Measurements from ENCODE around the gene EARS2.
"Not testable (repeated sequence)": the region's sequence is repeated elsewhere in the genome, so short reads cannot be mapped to it uniquely, and the experiment has no call there.

EARS2 gene

DNA sequence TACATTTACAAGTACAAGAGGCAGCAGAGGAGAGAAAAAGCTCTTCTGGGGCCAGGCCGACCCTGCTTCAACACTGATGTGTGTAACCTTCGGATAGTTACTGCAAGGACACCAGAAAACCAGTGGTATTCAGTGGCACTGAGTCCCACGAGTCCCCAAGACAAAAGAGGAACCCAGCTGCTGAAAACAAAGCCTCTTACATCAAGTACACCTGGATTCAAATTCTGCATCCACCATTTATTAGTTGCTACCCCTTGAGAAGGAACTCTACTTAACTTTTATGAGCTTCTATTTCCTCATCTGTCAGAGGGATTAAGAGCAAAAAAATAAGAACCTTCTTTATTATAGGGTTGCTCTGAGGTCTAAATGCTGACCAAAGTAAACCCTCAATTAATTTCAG lies 2.6 kb downstream of the EARS2 start:
- TF ChIP-seq, protein P1, sequence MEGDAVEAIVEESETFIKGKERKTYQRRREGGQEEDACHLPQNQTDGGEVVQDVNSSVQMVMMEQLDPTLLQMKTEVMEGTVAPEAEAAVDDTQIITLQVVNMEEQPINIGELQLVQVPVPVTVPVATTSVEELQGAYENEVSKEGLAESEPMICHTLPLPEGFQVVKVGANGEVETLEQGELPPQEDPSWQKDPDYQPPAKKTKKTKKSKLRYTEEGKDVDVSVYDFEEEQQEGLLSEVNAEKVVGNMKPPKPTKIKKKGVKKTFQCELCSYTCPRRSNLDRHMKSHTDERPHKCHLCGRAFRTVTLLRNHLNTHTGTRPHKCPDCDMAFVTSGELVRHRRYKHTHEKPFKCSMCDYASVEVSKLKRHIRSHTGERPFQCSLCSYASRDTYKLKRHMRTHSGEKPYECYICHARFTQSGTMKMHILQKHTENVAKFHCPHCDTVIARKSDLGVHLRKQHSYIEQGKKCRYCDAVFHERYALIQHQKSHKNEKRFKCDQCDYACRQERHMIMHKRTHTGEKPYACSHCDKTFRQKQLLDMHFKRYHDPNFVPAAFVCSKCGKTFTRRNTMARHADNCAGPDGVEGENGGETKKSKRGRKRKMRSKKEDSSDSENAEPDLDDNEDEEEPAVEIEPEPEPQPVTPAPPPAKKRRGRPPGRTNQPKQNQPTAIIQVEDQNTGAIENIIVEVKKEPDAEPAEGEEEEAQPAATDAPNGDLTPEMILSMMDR (IDR thresholded peaks at IDR 0.05; ENCODE audit: low read depth, low read length, missing control alignments) = no peak
- no peak overlapping the region for H3K4me3 ChIP-seq (ENCODE audit: low read depth, low read length)
- no peak for DNase-seq (ENCODE audit: low read depth)

GRCh38 chr16:23552161-23552560 lies 5.0 kb downstream of the EARS2 start:
- TF ChIP-seq, protein P1 (IDR thresholded peaks at IDR 0.05; ENCODE audit: low read depth, low read length, missing control alignments) = no peak
- H3K4me3 ChIP-seq (ENCODE audit: low read depth, low read length) = no peak overlapping the region
- DNase-seq (ENCODE audit: low read depth) = no peak

DNA sequence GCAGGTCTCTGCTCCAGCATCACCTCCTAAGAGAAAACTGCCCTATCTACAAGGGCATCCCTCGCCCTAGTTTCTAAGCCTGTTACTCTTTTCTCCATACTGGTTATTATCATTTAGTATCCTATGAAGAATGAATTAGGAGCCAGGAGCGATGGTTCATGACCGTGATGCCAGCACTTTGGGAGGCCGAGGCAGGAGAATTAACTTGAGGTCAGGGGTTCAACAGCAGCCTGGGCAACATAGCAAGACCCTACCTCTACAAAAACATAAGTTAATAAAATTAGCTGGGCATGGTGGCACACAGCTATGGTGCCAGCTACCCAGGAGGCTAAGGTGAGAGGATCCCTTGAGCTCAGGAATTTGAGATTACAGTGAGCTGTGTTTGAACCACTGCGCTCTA lies 7.2 kb downstream of the EARS2 start:
- no peak for DNase-seq (ENCODE audit: low read depth)
- TF ChIP-seq, protein P1 (IDR thresholded peaks at IDR 0.05; ENCODE audit: low read depth, low read length, missing control alignments) = no peak
- H3K4me3 ChIP-seq (ENCODE audit: low read depth, low read length) = no peak overlapping the region

DNA sequence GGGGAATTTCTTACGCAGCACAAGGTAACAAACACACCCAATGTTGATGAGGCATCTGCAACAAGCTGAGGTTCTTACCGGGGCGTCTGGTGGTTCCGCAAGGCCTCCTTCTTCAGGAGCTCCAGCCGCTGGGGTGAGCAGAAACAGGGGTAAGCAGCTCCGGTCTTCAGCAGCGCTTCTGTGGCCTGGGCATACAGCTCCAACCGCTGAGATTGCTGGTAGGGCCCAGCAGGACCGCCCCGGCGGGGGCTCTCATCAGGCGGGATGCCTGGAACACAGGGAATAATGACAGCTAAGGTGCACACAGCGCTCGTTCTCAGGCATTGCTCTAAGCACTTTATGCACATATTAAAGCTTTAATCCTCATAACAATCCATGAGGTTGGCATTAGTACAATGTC lies 12.7 kb downstream of the EARS2 start:
- TF ChIP-seq, protein P1 (IDR thresholded peaks at IDR 0.05; ENCODE audit: low read depth, low read length, missing control alignments) = no peak
- H3K4me3 ChIP-seq (ENCODE audit: low read depth, low read length) = no peak overlapping the region
- no peak for DNase-seq (ENCODE audit: low read depth)

DNA sequence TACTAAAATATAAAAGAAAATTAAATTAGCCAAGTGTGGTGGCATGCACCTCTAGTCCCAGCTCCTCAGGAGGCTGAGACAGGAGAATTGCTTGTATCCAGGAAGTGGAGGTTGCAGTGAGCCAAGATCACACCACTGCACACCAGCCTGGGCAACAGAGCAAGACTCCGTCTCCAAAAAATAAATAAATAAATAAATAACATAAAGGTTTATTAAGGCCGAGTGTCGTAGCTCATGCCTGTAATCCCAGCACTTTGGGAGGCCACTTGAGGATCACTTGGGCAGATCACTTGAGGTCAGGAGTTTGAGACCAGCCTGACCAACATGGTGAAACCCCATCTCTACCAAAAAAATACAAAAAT lies 16.4 kb downstream of the EARS2 start:
- not testable (repeated sequence) for H3K4me3 ChIP-seq (ENCODE audit: low read depth, low read length); DNase-seq (ENCODE audit: low read depth)

GRCh38 chr16:23539984-23540816 lies 16.9 kb downstream of the EARS2 start:
- no peak for DNase-seq (ENCODE audit: low read depth)

GRCh38 chr16:23538919-23539278 lies 18.3 kb downstream of the EARS2 start:
- H3K4me3 ChIP-seq (ENCODE audit: low read depth, low read length) = no peak overlapping the region
- no peak for DNase-seq (ENCODE audit: low read depth)
- TF ChIP-seq, protein P1 (IDR thresholded peaks at IDR 0.05; ENCODE audit: low read depth, low read length, missing control alignments) = no peak

More at GRCh38 chr16:23539984-23540816, 16.9 kb downstream of the EARS2 start:
- no peak overlapping the region for H3K4me3 ChIP-seq (ENCODE audit: low read depth, low read length)
- TF ChIP-seq, protein P1 (IDR thresholded peaks at IDR 0.05; ENCODE audit: low read depth, low read length, missing control alignments) = no peak

Data from GM12864 (cell line).